NCI-H2171 treated with DMSO at 0.1 percent for 48 hours (cell line): ENCODE measurements around the gene DMRTA1.
"Not testable (repeated sequence)": the region's sequence is repeated elsewhere in the genome, so short reads cannot be mapped to it uniquely, and the experiment has no call there.

ENCODE experiments used
- DNase-seq: peaks from one replicate; lab custom pipeline; 2025; lab: John Stamatoyannopoulos, UW

Gene DMRTA1, protein sequence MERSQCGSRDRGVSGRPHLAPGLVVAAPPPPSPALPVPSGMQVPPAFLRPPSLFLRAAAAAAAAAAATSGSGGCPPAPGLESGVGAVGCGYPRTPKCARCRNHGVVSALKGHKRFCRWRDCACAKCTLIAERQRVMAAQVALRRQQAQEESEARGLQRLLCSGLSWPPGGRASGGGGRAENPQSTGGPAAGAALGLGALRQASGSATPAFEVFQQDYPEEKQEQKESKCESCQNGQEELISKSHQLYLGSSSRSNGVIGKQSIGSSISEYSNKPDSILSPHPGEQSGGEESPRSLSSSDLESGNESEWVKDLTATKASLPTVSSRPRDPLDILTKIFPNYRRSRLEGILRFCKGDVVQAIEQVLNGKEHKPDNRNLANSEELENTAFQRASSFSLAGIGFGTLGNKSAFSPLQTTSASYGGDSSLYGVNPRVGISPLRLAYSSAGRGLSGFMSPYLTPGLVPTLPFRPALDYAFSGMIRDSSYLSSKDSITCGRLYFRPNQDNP

DNA sequence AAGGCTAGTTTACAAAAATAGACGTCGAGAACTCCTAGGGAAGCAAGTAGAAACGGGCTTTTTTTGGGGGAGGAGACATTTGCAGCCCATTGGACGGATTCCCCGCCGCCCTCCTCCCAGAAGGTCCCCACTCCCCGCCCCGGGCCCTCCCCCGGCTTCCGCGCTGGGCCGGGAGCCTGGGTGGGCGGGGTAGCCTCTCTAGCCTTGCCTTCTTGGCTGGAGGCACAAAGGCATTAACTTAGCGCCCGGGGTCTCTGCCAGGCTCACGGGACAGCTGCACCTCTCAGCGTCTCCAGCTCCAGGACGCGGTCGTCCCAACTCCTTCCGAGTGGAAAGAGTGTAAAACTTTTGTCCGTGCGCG, at the start of gene DMRTA1:
DMRTA1 (plus strand) TSS at position 236 of the 361 bp plus-strand sequence. CDS start 242 bp downstream, outside the sequence.
- DNase-seq, result peak; percentile 1

DNA sequence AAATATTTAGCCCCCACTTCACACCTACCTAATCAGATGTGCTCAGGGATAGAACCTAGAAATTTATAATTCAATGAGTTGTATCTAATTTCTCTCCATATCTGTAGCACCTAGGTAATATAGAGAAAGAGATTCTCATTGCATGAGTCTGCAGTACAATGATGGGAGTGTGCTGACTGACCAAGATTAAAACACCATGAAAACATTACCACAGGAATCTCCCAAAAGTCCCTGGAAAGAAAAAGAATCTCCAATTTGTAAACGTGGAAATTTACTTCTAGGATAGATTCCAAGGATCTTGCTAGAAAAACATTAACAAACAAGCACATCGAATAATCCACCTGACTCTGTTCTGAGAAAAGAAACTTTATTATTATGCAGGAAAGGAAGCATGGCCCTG, 45.0 kb upstream of the DMRTA1 start:
- DNase-seq, result no peak

DNA sequence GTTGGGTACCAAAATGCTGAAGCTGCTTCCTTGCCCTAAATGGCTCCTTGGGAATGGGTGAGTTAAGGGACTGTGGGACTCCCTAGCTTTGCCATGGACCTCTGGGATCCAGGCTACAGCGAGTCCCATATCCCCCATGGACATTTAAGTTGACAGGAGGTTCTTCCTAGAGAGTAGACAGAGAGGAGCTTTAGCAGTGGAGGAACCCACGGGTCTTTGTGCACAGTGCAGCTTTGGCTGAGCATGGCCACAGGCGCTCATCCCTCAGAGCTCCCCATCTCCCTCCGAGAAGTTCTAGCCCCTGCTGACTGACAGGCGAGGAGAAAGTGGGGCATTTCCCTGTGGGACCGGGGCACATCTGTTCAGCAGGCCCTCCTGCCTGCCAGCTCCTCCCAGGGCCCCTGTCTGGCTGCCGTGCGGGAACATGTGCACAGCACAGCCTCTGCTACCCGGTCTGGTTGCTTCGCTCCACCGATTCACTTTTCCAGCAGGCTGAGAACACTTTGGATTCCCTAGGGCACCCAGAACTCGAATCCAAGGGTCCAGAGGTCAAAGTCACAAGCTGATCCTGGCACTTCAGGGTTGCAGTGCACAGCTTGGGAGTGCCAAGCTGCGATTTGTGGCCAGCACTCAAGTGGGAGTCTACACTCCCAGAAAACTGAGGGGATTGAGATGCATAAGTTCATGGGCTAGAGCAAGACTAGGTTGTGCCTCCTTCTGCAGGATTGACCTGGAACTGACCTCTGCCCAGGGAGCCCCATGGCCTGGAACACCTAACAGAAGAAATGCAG, 40.6 kb upstream of the DMRTA1 start:
- peak; percentile 52 for DNase-seq

DNA sequence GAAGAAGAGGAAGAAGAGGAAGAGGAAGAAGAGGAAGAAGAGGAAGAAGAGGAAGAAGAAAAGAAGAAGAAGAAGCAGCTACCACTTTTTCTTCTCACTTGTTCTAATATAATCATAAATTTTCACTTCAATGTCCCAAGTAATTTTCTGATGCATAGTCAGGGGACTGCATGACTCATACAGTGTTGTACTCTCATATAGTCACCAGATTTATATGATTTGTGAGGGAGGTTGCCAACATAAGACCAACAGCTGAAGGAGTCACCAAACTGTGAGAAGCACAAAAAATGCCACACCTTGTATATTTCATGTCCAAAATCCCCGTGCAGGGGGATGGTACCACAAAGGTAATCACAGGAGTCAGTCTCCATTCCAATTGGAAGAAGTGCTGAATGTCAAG, 32.7 kb upstream of the DMRTA1 start:
- no peak for DNase-seq

DNA sequence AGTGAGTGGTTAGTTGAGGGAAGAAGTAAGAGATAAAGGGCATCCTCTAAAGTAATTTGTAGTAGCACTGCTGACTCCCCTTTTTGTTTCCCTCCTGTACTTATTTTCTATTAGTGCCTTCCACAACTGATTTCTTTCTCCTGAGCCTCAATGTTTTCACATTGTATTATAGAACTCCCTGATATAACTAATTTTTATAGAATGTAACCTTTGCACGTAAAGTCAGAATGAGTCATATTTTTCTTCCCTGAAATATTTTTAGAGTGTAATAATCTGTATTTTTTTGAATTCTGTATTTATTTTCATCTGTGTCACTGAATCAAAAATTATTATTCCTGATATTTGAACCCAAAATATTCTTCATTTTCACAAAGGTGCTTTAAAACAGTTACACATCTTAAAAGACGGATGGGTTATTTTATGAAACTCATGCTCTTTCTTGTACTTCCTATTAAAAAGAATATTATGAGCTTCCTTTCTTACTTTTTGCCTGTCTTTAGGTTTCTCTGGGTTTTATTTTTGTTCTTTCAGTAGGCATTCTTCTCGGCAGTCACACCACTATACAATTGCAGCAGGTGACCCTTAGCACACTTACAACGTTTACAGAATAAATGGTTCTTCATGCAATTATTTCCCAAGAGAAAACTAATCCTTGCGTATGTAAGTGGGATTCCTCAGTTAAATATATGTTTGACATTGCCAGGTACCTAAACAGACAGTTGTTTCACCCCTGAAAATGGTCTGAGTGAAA, 30.5 kb upstream of the DMRTA1 start:
- DNase-seq, result no peak

DNA sequence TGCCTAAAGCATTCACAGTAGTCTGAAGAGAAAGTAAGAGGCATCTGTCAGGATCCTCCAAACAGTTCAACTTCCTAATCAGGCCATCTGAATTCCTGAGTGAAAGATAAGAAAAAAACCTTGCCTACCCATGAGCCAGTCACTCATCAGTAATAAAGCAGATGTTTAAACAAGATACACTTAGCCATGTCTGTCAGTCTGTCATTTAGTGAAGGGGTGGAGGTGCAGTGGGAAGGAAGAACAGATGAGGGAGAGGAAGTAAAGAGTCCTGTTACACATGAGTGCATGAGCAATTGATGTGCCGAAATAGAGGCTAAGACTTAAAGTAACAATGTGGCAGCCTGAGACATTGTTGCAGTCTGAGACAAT, 29.9 kb upstream of the DMRTA1 start:
- DNase-seq, result peak; percentile 40

DNA sequence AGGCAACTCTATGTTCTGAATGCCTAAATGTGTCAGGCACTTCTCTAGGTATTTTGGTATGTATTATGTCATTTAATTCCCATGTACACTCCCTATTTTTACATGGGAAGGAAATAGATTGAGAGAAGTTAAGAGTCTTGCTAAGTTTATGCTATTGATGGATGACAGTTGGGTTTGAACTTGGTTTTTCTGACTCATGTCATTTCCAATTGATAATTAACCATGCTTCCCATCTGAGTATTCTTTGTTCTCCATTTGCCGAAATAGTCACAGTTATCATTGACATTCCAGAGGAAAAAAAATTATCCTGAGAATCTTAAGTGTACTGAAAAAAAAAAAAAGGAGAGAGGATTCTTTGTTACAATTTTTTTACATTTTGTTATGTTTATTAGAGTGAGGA, 23.1 kb upstream of the DMRTA1 start:
- no peak for DNase-seq

DNA sequence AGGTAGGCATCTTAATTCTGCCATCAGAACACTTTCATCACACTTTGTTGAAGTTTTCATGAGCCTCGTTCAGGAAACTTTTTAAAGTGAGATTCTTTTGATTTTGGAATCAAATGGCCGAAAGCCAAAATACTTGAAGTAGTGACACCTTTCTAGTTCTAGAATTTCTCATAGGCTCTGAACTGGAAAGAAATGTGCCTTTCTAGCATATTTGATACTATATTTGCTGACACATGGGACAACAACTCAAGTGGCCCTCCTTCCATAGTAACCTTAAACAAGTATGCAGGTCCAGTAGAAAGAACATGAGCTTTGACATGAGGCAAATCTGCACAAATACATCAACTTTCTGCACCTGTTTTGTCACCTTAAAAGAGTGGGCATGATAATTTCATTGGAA, 22.0 kb upstream of the DMRTA1 start:
- no peak for DNase-seq

DNA sequence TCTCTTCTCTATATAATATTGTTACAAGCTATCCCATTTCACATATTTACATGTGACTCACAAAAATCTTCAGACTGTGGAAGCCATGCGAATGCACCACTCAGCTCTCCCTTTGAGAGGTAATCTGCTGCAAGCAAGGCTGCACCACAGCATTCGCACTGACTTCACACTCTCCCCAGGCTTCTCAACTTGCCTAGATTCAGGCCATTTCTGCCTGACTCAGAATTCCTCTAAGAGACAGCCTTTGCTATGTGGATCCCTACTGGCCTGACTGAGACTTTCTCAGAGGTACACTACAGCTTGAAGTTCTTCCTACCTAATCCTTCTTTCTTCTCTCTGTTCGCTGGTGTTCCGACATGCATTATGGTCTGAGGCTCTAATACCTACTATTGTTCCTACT, 21.1 kb upstream of the DMRTA1 start:
- no peak for DNase-seq

DNA sequence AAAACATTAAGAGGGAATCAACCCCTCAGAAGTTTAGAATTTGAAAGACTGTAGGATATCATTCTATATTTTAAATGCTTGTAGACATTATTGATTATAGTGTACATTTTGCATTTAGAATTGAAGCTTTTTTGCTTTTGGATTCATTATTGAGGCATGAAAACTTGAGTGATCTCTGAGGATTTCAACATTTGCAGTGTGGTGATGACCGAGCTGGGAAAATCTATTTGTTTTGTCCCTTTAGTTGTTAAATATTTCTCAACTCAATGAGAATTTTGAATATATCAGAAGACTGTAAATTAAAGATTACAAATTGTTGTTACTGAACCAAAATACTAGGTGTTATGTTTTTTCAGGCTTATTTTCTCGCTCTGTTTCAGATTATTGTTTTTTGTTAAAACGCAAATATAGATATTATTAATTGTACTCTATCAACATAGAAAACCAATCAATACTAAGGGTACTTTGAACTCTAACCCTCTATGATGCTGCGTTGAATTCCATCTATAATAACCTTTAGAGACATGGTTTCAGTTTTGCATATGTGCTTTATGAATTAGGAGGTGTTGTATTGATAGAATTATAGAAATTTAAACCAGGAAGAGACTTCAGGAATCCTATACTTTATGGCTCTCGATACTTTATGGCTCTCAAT, 19.3 kb upstream of the DMRTA1 start:
- no peak for DNase-seq

DNA sequence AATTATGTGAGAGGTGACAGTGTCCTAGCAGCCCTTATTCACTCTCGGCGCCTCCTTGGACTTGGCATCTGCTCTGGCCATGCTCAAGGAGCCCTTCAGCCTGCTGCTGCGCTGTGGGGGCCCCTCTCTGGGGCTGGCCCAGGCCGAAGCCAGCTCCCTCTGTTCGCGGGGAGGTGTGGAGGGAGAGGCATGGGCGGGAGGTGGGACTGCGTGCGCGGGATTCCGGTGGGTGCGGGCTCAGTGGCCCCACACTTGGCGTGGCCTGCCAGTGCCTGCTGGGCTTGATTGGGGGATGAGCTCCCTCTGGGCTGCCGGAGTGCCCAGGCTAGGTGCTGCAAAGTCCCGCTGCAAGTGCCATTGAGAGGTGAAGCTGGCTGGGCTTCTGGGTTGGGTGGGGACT, 12.9 kb upstream of the DMRTA1 start:
- DNase-seq, result no peak

DNA sequence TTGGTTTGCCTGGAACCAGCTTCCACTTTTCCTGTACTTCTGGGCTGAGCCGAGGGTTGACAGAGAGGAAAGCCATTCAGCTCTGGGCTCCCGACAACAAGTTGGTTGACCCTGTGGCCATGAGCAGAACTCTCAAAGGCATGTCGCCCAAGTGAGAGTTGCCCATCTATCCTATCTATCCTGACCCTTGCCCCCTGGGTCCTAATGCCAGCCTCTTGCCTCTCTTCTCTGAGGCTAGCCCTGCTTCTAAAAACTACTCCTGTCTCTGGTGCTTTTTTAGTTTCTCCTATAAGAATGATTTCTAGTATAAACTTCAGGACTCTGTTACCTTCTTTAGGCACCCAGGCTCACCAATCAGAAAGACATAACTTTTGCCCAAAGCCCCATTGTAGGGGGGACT, 11.4 kb upstream of the DMRTA1 start:
- not testable (repeated sequence) for DNase-seq

DNA sequence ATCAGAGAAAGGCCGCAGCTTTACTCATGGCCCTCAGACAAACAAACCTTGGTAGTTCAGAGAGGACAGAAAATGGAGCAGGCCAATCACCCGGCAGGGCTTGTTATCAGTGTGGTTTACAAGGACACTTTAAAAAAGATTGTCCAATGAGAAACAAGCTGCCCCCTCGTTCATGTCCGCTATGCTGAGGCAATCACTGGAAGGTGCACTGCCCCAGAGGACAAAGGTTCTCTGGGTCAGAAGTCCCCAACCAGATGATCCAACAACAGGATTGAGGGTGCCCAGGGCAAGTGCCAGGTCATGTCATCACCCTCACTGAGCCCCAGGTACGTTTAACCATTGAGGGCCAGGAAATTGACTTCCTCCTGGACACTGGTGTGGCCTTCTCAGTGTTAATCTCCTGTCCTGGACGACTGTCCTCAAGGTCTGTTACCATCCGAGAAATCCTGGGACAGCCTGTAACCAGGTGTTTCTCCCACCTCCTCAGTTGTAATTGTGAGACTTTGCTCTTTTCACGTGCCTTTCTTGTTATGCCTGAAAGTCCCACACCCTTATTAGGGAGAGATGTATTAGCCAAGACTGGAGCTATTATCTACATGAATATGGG, 9.1 kb upstream of the DMRTA1 start:
- not testable (repeated sequence) for DNase-seq

DNA sequence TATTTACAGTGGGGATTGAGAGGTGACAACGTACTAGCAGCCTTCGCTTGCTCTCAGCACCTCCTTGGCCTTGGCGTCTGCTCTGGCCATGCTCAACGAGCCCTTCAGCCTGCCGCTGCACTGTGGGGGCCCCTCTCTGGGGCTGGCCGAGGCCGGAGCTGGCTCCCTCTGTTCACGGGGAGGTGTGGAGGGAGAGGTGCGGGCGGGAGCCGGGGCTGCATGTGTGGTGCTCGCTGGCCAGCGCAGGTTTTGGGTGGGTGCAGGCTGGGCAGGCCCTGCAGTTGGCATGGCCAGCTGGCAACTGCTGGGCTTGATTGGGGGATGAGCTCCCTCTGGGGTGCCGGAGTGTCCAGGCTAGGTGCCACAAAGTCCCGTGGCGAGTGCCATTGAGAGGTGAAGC, 5.8 kb upstream of the DMRTA1 start:
- no peak for DNase-seq

DNA sequence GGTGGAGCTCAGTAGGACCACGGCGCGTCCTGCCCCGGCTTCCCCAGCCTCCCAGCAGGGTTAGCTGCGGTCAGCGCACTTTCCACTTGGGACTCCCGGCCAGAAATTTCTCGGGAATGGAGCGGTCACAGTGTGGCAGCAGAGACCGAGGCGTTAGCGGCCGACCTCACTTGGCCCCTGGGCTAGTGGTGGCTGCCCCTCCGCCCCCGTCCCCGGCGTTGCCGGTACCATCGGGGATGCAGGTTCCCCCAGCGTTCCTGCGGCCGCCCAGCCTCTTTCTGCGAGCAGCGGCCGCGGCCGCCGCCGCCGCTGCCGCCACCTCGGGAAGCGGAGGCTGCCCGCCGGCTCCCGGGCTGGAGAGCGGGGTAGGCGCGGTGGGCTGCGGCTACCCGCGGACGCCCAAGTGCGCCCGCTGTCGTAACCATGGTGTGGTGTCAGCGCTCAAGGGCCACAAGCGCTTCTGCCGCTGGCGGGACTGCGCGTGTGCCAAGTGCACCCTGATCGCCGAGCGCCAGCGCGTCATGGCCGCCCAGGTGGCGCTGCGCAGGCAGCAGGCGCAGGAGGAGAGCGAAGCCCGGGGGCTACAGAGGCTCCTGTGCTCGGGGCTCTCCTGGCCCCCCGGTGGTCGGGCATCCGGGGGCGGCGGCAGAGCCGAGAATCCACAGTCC, 460 bp downstream of the DMRTA1 start:
- peak; percentile 26 for DNase-seq

DNA sequence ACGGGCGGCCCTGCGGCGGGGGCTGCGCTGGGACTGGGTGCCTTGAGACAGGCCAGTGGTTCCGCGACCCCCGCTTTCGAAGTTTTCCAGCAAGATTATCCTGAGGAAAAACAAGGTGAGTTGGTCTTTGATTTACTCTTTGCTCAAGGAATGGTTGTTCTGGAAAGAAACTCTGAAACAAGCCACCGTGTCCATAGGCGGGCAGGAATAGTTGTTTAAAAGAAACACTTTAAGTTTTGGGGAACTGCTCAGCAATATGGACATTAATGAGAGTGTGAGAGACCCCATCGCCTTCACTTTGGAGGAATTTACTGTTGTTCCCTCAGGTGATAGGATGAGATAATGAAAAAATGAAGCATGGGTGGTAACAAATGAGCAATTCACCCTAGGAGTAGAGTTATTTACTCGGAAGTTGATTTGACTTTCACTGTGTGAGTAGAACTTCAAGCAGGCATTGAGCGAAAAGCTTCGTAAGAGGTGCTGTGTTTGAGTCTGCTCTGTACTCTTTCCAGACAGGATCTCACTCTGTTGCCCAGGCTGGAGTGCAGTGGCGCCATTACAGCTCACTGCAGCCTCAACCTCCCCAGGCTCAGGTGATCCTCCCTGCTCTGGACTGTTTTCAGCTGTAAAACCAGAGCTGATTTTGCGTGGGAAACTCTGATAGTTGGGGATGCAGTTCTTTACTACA, 1.1 kb downstream of the DMRTA1 start:
- DNase-seq, result no peak

DNA sequence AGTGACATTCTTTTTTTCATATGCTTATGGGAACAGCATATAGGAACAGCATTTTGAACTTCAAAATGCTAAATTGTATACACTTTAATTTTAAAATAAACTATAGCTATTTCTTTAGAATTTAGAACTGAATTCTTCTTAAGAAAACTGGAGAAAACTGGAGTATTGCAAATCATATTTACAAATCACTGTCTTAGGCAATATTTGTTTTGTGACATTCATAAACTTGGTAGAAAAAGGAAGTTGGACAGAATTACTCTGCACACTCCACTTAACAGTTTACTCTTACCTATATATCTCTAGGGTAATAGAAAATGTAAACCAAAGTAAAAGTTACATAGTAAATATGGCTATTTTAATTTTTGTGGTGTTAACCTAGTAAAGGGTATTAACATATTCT, 3.1 kb downstream of the DMRTA1 start:
- no peak for DNase-seq

DNA sequence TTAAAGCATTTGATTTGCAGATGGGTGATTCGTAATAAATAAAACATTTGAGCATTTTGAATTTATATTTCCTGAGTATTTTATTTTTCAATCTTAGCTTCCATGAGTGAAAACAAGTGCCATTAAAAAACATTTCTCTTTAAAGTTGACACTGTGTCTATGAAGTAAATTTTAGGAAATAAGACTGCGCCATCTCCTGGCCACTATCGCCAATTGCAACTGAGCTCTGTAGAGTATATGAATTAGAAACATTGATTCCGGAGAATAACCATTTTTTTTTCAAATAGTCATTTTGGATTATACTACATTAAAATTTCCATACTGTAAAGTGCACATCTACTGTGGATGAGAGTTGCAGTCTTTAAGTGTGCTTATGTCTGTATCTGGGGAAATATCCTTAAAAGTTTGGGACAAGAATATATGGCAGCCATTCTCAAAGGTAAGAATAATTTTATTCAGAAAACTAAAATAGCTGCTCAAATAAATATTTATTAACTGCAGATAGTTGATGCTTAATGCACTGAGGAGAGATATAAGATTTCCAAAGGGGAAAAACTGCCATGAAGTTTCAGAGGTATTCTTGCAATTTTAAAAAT, 5.9 kb downstream of the DMRTA1 start:
- DNase-seq, result peak; percentile 2

DNA sequence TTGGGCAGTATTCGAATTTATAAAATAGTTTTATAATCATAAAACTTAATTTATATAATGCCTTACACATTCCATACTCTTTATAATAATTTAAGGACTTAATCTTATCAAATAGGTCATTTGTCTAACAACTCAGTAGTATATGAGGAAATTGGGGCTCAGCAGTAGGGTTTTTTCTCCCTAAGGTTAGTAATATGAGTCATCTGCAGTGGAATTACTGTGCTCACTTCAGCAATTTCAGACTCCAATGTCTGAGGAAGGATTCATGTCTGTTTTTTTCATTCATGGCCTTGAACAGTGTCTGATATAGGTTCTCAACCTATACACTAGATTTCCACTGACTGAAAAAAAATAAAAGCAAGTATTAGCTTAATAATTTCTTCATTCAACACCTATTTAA, 7.4 kb downstream of the DMRTA1 start:
- no peak for DNase-seq

DNA sequence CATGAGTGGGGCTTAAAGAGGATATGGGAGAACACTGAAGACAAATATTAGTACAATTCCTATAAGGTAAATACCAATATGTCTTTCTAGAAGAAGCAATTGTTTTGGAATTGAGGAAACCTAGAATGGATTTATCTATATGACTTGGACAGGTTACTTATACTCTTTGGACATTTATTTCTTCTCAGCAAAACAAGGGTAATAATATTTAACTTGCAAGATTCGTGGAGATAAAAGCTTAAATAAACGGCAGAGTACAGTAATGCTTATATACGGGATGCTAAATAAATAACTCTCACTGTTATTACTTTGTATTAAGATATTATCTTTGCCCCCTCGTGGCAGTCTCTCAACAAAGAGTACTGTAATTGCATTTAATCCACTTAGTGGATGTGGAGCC, 8.6 kb downstream of the DMRTA1 start:
- no peak for DNase-seq
